Cardiac fibroblast (primary cell): Measurements from ENCODE around the gene STATH.
"Not testable (repeated sequence)": the region's sequence is repeated elsewhere in the genome, so short reads cannot be mapped to it uniquely, and the experiment has no call there.

Source experiments
- DNase-seq, 2 donors: peaks; one replicate each; pipeline versions ENCODE4 v3.0.0 to v3.0.0-alpha.2; 2010; ENCODE audit warnings: low read depth in 2 of 2
- H3K4me3 ChIP-seq, 2 donors: replicated peaks in 1 of 2; 1 replicate in 1 of 2; 2 replicates in 1 of 2; pipeline ENCODE4 v1.5.1; 2011; ENCODE audit warnings: low read depth in 2 of 2, low read length in 2 of 2, mild to moderate bottlenecking in 2 of 2, moderate library complexity in 1 of 2
- TF ChIP-seq, protein P1 (sequence below): IDR thresholded peaks from one replicate; pipeline ENCODE4 v1.5.1; 2011; ENCODE audit warnings: low read depth, mild to moderate bottlenecking, low read length, inconsistent platforms

Gene STATH

DNA sequence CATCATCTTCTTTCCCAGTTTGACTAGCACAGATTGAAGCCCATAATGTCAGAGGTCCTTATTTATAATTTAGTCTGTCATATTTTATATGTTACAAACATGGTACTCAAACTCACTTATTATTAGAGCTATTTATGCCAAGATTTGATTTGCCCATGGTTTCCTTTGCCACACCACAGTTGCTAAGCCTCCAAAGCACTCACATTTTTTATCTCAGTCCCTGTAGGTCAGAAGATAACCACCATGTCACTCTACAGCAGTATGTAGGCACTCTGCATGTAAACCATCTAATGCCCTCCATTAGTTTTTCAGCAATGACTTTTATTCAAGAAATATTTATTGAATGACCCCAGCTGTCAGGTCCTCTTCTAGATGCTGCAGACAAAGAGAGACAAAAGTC, 6.7 kb downstream of the STATH start:
- no peak for DNase-seq
- TF ChIP-seq, protein P1, sequence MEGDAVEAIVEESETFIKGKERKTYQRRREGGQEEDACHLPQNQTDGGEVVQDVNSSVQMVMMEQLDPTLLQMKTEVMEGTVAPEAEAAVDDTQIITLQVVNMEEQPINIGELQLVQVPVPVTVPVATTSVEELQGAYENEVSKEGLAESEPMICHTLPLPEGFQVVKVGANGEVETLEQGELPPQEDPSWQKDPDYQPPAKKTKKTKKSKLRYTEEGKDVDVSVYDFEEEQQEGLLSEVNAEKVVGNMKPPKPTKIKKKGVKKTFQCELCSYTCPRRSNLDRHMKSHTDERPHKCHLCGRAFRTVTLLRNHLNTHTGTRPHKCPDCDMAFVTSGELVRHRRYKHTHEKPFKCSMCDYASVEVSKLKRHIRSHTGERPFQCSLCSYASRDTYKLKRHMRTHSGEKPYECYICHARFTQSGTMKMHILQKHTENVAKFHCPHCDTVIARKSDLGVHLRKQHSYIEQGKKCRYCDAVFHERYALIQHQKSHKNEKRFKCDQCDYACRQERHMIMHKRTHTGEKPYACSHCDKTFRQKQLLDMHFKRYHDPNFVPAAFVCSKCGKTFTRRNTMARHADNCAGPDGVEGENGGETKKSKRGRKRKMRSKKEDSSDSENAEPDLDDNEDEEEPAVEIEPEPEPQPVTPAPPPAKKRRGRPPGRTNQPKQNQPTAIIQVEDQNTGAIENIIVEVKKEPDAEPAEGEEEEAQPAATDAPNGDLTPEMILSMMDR = no peak
- no peak overlapping the region for H3K4me3 ChIP-seq

- TF ChIP-seq, protein P1 = no peak
- no peak for DNase-seq
- no peak overlapping the region for H3K4me3 ChIP-seq
Observed at GRCh38 chr4:70008771-70009170, 13.0 kb downstream of the STATH start.

DNA sequence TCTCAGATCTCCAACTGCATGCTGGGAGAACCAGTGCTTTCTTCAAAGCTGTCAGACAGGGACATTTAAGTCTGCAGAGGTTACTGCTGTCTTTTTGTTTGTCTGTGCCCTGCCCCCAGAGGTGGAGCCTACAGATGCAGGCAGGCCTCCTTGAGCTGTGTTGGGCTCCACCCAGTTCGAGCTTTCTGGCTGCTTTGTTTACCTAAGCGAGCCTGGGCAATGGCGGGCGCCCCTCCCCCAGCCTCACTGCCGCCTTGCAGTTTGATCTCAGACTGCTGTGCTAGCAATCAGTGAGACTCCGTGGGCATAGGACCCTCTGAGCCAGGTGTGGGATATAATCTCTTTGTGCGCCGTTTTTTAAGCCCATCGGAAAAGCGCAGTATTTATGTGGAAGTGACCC, 23.2 kb downstream of the STATH start:
- not testable (repeated sequence) for DNase-seq, H3K4me3 ChIP-seq

DNA sequence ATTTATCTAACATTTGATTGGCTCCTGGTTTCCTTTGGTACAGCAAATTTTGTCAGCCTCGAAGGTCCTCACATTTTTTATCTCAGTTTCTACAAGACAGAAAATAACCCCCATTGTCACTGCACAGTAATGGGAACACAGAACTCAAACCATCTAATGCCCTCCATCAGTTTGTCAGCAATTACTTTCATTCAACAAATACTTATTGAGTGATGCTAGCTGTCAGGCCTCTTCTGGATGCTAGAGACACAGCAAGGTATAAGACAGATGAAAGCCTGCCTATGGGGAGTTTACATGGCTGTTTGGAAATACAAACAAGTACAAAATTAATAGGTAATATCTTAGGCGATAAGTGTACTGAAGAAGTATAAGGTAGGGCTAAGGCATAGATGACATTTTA, 27.5 kb downstream of the STATH start:
- no peak for DNase-seq
- TF ChIP-seq, protein P1 = no peak
- no peak overlapping the region for H3K4me3 ChIP-seq

- no peak overlapping the region for H3K4me3 ChIP-seq
- no peak for DNase-seq
- TF ChIP-seq, protein P1 = no peak
Observed at GRCh38 chr4:70027011-70027410, 31.2 kb downstream of the STATH start.

DNA sequence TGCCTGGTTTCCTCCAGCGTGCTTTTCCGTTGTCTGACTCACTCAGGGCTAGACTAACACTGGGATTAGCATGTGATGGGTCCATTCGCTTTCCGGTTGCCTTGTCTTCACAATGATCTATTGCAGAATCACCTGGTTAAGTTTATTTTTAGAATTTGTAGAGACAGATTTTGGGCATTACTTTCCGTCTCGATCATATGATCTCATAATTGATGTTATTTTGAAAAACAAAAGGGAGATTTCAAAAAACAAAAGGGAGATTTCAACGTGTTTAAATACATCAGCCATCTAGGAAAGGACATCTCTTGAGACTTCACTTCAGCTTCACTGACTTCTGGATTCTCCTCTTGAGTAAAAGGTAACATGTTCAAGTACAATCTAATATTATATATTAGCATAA, 32.4 kb downstream of the STATH start, which contains the start of gene HTN3:
Gene HTN3 (plus strand): TSS at position 301 of the 400 bp plus-strand sequence. CDS start 2,282 bp downstream, outside the sequence.
- DNase-seq, H3K4me3 ChIP-seq: not testable (repeated sequence)

GRCh38 chr4:70037559-70037958, 41.8 kb downstream of the STATH start:
- DNase-seq, H3K4me3 ChIP-seq: not testable (repeated sequence)

GRCh38 chr4:70039928-70040327, 44.2 kb downstream of the STATH start:
- not testable (repeated sequence) for H3K4me3 ChIP-seq, DNase-seq

DNA sequence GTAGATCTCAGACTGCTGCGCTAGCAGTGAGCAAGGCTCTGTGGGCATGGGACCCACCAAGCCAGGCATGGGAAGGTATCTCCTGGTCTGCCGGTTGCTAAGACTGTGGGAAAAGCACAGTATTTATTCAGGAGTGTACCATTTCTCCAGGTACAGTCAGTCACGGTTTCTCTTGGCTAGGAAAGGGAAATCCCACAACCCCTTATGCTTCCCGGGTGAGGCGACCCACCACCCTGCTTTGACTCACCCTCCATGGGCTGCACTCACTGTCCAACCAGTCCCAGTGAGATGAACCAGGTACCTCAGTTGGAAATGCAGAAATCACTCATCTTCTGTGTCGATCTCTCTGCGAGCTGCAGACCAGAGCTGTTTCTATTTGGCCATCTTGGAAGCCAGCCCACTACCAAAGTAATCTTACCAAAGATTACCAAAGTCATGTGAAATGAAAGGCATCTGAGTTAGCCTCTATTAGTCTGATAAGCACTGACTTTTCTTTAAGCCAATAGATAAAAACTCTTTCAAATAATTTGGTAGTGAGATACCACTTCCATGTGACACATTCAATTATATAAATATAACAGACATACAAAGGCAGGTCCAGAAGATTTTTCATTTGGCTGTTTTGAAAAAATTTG, 46.0 kb downstream of the STATH start:
- no peak overlapping the region for H3K4me3 ChIP-seq
- TF ChIP-seq, protein P1 = no peak
- no peak for DNase-seq

GRCh38 chr4:70050138-70050537, 54.4 kb downstream of the STATH start, which contains the start of gene HTN1:
HTN1 (plus strand) TSS chr4:70050438; CDS start chr4:70053077, 2,639 bp downstream.
- DNase-seq, H3K4me3 ChIP-seq: not testable (repeated sequence)
